GM18858 (cell line): ENCODE measurements around the gene SCIN.
A peak's percentile ranks its signal among the peaks of the same experiment; 100 is the strongest.
"Not testable (repeated sequence)": the region's sequence is repeated elsewhere in the genome, so short reads cannot be mapped to it uniquely, and the experiment has no call there.

Experiments
- ATAC-seq: cut with Tn5 transposase; IDR thresholded peaks from one replicate; pipeline ENCODE4 v1.9.1; 2021; ENCODE audit not compliant: unreplicated experiment

Gene SCIN

DNA sequence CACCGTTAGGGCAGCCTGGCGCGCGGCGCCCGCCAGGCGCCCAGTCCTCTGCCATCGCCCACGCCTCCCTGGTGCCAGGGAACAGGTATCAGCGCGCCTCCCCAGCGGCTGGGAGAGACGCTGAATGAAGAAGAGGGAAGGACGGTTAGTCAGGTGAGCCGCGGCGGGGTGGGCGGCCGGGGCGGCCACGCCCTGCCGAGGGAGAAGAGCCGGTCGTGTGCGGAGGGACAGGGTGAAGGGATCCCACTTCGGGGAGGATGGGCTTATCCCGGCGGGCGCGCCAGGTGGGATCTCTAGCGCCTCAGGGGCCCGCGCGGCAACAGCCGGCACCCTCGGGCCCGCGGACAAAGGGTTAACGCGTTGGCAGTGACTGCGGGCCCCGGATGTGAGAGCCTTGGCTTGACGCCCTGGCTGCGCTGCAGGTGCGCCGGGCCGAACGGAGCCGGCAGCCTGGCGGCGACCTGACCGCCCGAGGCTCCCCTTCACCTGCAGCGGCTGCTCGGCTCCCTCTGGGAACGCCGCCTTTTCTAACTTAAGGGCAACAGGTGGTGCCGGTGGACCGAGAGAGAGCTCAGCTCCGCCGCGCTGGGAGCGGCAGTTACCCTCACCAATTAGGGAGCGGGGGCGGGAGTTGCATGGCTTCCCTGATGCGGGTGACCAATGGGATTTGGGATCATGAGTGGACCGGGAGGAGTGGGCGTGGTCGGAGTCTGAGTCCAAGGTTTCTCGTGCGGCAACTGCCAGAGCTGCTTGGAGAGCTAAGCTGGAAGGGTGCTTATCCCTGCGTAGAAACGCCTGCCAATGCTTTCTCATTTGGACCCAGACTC, 116.6 kb downstream of the SCIN start, which contains the start of gene ARL4A:
Gene ARL4A (plus strand): TSS at position 743 of the 827 bp plus-strand sequence. CDS start 622 bp downstream, outside the sequence.
- ATAC-seq, result peak; percentile 71

DNA sequence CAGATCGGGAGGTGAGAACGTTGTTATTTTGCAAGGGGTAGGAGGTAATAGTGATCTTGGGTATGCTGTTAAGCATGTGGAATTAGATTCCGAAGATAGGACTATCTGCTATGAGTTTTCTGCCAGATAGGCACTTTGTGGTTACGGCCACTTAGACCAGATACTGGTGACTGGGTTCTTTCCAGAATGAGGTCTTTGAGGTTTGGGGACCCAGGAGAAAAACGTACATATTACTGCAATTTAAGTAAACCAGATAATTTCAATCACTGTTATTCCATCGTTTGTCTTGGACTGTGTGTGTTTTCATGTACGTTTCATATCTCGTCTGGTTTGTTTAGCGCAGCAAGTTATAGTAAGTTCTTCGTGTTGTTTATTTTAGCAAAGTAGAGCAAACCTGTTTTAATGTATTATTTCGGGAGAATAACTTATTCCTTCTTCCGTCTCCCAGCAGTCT, 117.2 kb downstream of the SCIN start:
- no peak for ATAC-seq

DNA sequence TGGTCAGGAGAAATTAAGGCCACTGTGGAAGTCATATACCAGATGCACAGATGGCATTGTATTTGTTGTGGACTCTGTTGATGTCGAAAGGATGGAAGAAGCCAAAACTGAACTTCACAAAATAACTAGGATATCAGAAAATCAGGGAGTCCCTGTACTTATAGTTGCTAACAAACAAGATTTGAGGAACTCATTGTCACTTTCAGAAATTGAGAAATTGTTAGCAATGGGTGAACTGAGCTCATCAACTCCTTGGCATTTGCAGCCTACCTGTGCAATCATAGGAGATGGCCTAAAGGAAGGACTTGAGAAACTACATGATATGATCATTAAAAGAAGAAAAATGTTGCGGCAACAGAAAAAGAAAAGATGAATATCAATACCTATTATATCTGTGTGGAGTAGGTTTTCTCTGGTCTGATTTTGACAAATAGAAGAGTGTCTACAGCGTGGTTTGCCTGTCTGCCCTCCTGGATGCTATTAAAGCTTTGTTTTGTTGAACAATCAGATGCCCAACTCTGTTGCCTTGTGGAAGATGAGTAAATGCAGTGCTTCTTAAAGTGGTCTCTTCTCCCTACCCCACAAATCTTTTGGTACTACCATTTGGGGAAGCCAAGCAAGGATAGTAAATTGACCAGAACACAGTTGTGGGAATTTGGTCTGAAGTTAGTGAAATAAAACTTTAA, 118.1 kb downstream of the SCIN start:
- ATAC-seq, result not testable (repeated sequence)

DNA sequence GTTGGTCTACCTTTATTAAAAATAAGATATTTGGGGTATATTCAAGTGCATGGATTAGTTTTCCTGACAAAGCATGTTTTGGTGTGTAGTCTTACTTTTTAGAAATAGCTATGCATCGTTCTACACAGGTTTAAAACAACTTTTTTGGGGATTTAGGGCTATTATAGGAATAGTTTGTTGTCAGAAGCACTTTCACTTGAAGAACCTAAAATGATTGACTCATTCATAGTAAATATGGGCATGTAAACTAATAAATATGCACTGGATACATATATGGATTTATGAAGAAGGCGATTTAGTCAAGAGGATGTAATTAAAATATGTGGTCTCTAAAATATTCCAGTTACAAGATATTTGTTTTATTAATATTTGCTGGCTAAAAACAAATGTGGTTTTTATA, 118.9 kb downstream of the SCIN start:
- no peak for ATAC-seq

DNA sequence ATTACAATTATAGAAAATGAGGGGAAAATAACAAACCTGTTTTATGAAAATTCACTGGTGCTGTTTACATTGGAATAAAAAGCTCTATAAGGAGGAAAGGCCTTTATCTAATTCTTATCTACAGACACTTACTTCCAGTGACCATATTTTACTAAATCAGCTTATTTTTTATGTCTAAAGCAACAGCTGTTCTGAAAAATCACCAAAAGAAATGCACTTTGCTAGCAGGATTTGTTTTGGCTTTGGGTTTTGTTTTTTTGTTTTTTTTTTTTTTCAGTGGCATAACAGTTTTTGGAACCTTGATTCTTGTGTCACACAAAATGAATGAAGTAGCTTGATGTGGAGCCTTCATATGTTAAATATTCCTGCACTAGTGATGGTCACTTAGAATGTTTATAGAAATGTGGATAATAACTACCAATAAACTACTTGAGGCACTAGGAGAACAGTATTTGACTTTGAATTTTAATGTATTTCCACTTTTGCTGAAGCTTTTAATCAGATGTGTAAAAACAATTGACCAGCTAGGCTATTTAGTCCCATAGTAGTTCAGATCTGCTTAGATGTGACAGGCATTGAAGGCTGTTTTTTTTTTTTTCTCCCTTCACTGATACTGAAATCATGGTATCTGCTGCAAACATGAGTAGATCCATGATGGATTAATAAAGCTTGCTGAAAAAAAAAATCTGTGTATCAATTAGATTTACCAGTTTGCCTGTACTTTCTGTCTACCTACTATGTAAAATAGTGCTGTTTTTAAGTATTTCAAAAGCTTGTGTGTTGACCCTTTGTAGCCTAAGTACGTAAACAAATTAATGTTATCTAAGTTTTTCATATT, 119.7 kb downstream of the SCIN start:
- no peak for ATAC-seq

DNA sequence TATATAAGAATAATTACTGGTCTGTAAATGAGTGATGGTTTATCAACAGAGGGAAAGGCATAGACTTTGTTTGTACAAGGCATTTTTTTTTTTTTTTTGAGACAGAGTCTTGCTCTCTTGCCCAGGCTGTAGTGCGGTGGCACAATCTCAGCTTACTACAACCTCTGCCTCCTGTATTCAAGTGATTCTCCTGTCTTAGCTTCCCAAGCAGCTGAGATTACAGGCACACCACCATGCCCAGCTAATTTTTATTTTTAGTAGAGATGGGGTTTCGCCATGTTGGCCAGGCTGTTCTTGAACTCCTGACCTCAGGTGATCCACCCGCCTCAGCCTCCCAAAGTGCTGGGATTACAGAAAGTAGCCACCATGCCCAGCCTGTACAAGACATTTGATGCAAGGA, 120.9 kb downstream of the SCIN start:
- not testable (repeated sequence) for ATAC-seq

DNA sequence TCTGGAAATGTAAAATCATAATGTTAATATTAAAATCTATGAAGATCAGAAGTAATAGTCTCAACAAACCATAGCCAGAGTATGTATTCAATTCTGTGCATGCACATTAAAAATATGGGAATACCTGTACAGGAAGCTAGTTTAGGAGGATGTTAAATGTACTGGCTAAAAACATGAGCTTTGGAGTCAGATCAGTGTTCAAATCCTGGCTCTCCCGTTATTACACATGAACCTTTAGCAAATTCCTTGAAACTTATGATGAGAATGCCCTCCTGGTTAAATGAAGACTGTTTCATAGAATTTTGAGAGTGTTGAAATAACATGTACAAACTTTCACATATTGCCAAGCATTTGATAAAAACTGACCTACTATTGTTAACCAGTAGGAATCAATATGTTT, 121.5 kb downstream of the SCIN start:
- no peak for ATAC-seq

DNA sequence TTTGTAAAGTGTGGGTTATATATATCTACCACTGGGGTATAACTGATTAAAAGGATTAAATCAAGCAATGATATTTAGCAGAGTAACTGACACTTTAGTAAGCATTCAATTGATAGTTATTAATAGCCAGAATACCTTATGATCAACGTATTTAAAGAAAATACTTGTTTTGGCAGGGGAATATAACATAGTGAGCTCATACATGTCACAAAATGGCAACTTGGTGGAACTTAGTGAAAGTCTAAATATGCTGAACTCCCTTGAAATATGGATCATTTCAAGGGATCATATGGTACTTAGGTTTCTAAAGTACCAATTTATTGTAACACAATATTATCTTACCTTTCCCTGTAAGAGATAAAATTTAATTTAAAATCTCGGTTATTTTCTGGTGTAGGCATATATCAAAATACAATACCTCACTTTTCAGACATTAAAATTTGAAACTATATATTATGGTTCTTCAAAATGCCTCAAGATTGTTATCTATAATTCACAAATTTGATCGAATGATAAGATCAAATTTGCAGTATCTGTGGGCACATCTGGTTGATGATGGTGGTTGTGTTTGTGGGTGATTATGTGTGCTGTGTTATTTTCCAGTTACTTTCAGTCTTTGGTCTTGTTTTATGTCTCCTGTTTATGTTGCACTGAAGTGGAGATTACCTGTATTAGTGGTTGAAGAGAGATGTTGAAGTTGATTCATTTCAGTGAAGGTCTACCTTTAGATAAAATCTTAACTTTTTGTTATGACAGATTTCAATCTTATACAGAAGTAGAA, 122.1 kb downstream of the SCIN start:
- ATAC-seq, result no peak

DNA sequence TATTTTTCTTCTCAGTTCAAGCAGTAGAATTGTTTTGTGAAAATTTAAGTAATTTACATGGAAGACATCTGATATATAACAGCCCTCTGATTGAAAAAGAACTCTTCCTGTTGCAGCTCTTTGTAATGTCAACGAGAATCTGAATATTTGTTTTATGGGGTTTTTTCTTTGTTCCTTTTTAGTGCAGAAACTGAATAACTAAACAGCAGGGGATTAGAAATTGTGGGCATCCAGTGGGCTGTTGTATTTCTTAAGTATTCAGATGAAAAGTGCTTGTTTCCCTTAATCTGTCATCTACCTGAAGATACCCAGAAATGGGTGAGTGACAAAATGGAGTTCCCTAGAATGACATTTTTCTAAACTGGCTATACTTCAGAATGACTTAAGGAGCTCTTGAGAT, 124.3 kb downstream of the SCIN start:
- no peak for ATAC-seq

DNA sequence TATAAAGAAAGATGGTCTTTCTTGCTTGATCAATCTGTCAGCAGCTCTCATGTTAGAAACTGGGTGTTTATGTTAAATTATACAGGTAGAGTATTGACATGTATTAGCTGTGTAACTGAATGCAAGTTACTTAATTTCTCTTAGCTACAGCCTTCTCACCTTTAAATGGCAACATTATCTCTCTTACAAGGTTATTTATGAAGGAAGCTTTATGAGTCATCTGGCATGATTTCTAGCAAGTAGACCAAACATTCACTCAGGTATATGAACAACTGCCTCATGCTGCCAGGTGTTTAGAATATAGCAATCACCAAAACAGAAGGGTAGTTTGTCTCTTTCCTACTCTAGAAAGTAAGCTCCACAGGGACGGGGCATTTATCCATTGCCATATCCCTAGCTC, 125.4 kb downstream of the SCIN start:
- ATAC-seq, result no peak

DNA sequence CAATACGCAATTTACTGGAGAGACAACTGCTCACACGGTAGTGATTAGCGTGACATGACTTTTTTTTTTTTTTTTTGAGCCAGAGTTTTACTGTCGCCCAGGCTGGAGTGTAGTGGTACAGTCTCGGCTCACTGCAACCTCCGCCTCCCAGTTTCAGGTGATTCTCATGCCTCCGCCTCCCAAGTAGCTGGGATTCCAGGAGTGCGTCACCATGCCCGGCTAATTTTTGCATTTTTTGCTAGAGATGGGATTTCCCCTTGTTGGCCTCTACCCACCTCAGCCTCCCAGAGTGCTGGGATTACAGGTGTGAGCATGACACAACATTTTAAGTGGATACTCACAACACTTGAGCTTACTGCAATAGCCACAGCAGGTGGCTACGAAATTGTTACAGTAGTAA, 128.8 kb downstream of the SCIN start:
- no peak for ATAC-seq

DNA sequence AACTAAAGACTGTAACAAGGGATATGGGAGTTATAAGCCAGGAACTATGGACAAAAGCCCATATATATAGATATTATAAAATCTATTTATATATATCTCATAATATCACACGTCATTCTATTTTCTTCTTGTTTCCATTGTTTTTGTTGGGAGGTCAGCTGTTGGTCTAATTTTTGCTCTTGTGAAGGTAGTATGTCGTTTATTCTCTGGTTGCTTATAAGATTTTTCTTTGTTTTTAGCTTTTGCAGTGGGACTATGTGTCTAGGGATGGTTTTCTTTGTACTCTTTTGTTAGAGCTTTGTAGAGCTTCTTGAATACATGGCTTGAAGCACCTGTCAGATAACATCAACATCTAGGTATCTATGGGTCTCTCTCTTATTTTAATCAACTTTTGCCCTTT, 130.9 kb downstream of the SCIN start:
- no peak for ATAC-seq

DNA sequence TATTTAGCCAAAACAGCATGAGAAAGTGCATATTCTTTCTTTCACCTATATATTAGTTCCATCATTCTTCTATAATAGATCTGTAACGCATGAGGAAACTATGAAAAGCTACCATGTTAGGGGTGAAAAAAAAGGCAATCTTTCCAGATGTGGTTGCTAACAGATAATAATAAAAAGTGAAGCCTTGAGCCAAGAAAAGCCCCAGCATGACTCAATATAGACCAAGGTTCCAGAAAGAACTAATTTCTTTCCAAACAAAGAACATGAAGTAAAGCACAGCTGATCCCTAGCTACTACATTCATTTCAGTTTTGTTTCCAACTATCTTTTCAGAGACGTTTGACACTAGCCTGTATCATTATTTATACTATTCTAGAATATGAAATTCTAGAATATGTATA, 133.4 kb downstream of the SCIN start:
- no peak for ATAC-seq

DNA sequence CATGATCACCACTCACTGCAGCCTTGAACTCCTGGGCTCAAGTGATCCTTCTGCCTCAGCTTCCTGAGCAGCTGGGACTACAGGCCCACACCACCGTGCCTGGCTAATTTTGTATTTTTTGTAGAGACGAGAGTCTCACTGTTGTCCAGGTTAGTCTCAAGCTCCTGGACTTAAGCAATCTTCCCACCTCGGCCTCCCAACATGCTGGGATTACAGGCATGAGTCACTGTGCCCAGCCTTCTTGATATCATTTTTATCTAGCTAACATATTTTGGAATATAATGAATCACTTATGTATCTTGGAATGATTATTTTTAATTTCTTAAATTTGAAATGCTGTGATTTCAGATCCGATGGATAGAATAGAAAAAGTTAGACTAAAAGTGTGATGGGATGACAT, 135.4 kb downstream of the SCIN start:
- ATAC-seq, result no peak

DNA sequence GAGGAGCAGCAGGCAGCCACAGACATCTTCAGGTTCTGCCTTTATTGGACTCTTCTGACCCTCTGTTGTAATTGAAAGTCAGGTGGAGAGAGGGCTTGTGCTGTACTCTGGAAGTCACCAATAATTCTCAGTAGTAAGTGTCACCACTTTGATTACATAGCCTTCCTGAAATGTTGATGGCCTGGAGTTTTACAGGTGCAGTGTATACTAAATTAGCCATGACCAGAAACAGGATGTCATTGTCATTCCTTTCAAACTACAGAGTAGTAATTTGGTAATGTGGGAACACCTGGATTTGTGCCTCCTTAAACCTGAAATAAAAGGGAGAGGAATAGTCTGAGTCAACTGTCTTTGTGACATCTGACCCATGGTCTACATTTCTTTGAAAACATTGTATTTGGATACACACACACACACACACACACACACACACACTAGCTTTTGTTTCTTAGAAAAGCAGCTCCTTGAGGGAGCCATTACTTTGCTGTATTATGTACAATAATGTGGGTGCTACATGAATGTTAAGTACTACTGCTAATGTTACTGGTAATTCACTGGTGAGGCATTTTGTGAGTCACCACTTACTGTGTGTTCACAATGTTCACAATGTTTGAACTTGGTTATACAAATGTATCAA, 136.5 kb downstream of the SCIN start:
- no peak for ATAC-seq

DNA sequence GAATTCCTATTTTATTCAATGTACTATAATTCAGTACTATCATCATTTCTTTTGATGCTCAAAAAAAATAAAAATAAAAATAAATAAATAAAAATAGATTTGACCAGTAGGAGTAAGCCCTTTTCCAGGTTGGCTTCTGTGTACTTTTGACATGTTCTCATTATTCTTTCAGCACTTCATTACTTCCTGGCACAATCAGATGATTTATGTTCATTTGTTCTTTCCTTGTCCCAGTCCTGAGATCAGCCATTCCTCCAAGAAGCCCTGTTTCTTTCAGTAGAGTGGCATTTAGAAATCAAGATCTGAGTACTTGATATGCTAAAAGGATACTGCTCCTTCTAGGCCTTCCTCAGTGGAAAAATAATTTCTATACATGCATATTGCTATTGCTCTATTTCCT, 137.8 kb downstream of the SCIN start:
- ATAC-seq, result no peak
